Measurements from ENCODE around the gene UNKL.

DNA sequence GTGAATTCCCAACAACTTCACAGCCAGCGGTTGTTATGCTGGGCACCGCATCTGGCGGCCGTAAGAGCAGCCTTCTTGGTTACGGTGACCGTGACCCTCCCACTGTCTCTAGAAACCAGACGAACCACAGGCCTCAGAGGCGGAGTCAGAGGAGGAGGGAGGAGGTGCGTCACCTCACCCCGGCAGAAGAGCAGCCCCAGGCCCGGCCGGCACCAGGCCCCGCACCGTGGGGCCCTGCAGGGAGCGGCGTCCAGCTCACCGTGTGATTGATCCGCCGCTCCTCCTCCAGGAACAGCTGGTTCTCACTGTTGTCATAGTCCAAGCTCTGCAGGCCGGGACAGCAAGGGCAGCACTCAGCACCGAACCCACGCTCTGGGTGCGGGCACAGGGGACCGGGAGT, 46.6 kb upstream of the UNKL start:
- TF ChIP-seq, protein P1, sequence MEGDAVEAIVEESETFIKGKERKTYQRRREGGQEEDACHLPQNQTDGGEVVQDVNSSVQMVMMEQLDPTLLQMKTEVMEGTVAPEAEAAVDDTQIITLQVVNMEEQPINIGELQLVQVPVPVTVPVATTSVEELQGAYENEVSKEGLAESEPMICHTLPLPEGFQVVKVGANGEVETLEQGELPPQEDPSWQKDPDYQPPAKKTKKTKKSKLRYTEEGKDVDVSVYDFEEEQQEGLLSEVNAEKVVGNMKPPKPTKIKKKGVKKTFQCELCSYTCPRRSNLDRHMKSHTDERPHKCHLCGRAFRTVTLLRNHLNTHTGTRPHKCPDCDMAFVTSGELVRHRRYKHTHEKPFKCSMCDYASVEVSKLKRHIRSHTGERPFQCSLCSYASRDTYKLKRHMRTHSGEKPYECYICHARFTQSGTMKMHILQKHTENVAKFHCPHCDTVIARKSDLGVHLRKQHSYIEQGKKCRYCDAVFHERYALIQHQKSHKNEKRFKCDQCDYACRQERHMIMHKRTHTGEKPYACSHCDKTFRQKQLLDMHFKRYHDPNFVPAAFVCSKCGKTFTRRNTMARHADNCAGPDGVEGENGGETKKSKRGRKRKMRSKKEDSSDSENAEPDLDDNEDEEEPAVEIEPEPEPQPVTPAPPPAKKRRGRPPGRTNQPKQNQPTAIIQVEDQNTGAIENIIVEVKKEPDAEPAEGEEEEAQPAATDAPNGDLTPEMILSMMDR (conservative IDR thresholded peaks at IDR 0.05; ENCODE audit: low read depth, low read length), result no peak
- TF ChIP-seq EZH2phosphoT487 (IDR thresholded peaks at IDR 0.05; ENCODE audit: borderline replicate concordance, low read length) (no peak), EZH2 (IDR thresholded peaks at IDR 0.05; ENCODE audit: low read length, unreplicated experiment) (no peak)
